K562 (cell line): ENCODE data around the gene SH3D21. TPM values are rescaled to one million over a fixed set of nuclear protein-coding genes. Genes with fewer than 3 reads are reported as not detected.

Source experiments
- ATAC-seq: fragments of 200-7000 bp; cut with Tn5 transposase; 3 replicates; pipeline ENCODE4 v1.9.1; 2020; ENCODE audit warnings: moderate library complexity
- BruUV-seq: library from RNA; stranded (reverse); fragments of 400-500 nt; replicated peaks from 2 replicates; lab custom pipeline; 2021; lab: Mats Ljungman, UMichigan
- CTCF ChIA-PET: fragments of 300-600 bp; formaldehyde crosslinking; extraction: SDS; loops from one replicate; lab custom pipeline; 2021; ENCODE audit warnings: low intra/inter-chr PET ratio; lab: Yijun Ruan, JAX
- POLR2A ChIA-PET: fragments of 300-600, 350-650 bp; sonication (Branson Sonifier 250); formaldehyde crosslinking; extraction: SDS; loops from one replicate; lab custom pipeline; 2021; ENCODE audit warnings: antibody characterized with exemption, inconsistent platforms; lab: Yijun Ruan, JAX
- DNase-seq, 4 experiments: peaks; one replicate each; pipeline versions ENCODE4 v3.0.0 to v3.0.0-alpha.2; 2011 to 2018; ENCODE audit warnings: low spot score in 3 of 4, mixed read lengths in 3 of 4; ENCODE audit errors: extremely low read depth in 1 of 4
- FAIRE-seq: peaks from 2 replicates; lab custom pipeline; 2011; peaks lifted over from hg19 to GRCh38; lab: Jason Lieb, UNC
- H2AFZ ChIP-seq: 2 replicates; pipeline ENCODE4 v1.6.0; 2011; ENCODE audit warnings: low read depth, low read length, control low read depth, inconsistent platforms
- H3K27ac ChIP-seq: fragments of 200-600 bp; 3 replicates; pipeline ENCODE4 v1.8.0; 2011; ENCODE audit warnings: low read depth, mild to moderate bottlenecking, control low read depth, inconsistent platforms, low read length, moderate library complexity, mixed read lengths; ENCODE audit errors: extremely low read depth
- H3K27me3 ChIP-seq, 2 experiments: fragments of 300-600 bp in 1 of 2; 2 replicates in 1 of 2; 3 replicates in 1 of 2; pipeline versions ENCODE4 v1.6.0 to v1.8.0; 2011; ENCODE audit warnings: inconsistent platforms in 2 of 2, low read length in 2 of 2, mild to moderate bottlenecking in 1 of 2, mixed read lengths in 1 of 2, moderate library complexity in 1 of 2; ENCODE audit not compliant: control insufficient read depth in 2 of 2, insufficient read depth in 2 of 2
- H3K36me3 ChIP-seq: fragments of 300-600 bp; 3 replicates; pipeline ENCODE4 v1.8.0; 2011; ENCODE audit warnings: mild to moderate bottlenecking, low read length, inconsistent platforms; ENCODE audit not compliant: control insufficient read depth, insufficient read depth
- H3K4me1 ChIP-seq, 2 experiments: fragments of 200-600 bp in 1 of 2; replicated peaks in 1 of 2; 2 replicates in 1 of 2; 3 replicates in 1 of 2; pipeline versions ENCODE4 v1.5.1 to v1.8.0; 2011; ENCODE audit warnings: inconsistent platforms in 2 of 2, low read length in 2 of 2, mild to moderate bottlenecking in 1 of 2, mixed read lengths in 1 of 2, moderate library complexity in 1 of 2; ENCODE audit not compliant: control insufficient read depth in 2 of 2, insufficient read depth in 2 of 2
- H3K4me2 ChIP-seq: 2 replicates; pipeline ENCODE4 v1.6.1; 2011; ENCODE audit warnings: low read length, control low read depth, inconsistent platforms, mixed read lengths; ENCODE audit not compliant: insufficient read depth
- H3K4me3 ChIP-seq: fragments of 200-600 bp; sonication (generic), shearing (Covaris generic); 2 replicates; pipeline ENCODE4 v1.5.1; 2016; ENCODE audit warnings: control low read depth, inconsistent platforms
- H3K79me2 ChIP-seq: fragments of 200-600 bp; 3 replicates; pipeline ENCODE4 v1.8.0; 2011; ENCODE audit warnings: low read length, inconsistent platforms; ENCODE audit not compliant: control insufficient read depth, insufficient read depth
- H3K9ac ChIP-seq, 2 experiments: 2 replicates each; pipeline versions ENCODE4 v1.6.0 to v1.6.1; 2011; ENCODE audit warnings: low read depth in 2 of 2, low read length in 2 of 2, control low read depth in 1 of 2, inconsistent platforms in 1 of 2, mild to moderate bottlenecking in 1 of 2, mixed read lengths in 1 of 2; ENCODE audit not compliant: insufficient read depth in 1 of 2
- H3K9me1 ChIP-seq: one replicate; pipeline ENCODE4 v1.6.0; 2011; ENCODE audit warnings: inconsistent platforms, mild to moderate bottlenecking, low read length, moderate library complexity; ENCODE audit not compliant: control insufficient read depth, insufficient read depth
- H3K9me3 ChIP-seq: replicated peaks from 2 replicates; pipeline ENCODE4 v1.5.1; 2011; ENCODE audit warnings: low read depth, low read length, inconsistent platforms; ENCODE audit not compliant: control insufficient read depth, insufficient read depth
- H4K20me1 ChIP-seq: replicated peaks from 2 replicates; pipeline ENCODE4 v1.6.1; 2011; ENCODE audit warnings: low read length, inconsistent platforms, mixed read lengths; ENCODE audit not compliant: control insufficient read depth, insufficient read depth
- KHSRP ChIP-seq: fragments of 450-650 bp; IDR thresholded peaks from 2 replicates; pipeline ENCODE4 v1.6.1; 2017
- KLF10 ChIP-seq: fragments of 250-450 bp; sonication (Bioruptor Pico); IDR thresholded peaks from 2 replicates; pipeline ENCODE4 v1.6.1; 2021; ENCODE audit warnings: matching md5 sums
- POU5F1 ChIP-seq: fragments of 150-350 bp; IDR thresholded peaks from 2 replicates; pipeline ENCODE4 v1.6.1; 2014; ENCODE audit warnings: borderline replicate concordance, low read length, low read depth, mild to moderate bottlenecking; ENCODE audit not compliant: partially characterized antibody
- ZNF23 ChIP-seq: fragments of 250-450 bp; sonication (Bioruptor Pico); IDR thresholded peaks from 2 replicates; pipeline ENCODE4 v1.4.0; 2020; ENCODE audit warnings: mild to moderate bottlenecking
- ZNF263 ChIP-seq: sonication (generic); formaldehyde crosslinking; IDR thresholded peaks from 2 replicates; pipeline ENCODE4 v1.8.0; 2022; ENCODE audit warnings: mild to moderate bottlenecking, missing genetic modification reagents, borderline replicate concordance
- ZNF445 ChIP-seq: fragments of 250-450 bp; sonication (Bioruptor Pico); IDR thresholded peaks from 2 replicates; pipeline ENCODE4 v1.4.0; 2020; ENCODE audit warnings: low read depth, mild to moderate bottlenecking, moderate library complexity
- WGBS: fragments of 100-300 bp; shearing (Covaris generic); methylation state at CpG from one replicate; pipeline ENCODE4 v1.1.6; 2016; ENCODE audit warnings: low coverage, mixed read lengths; ENCODE audit not compliant: insufficient coverage; ENCODE audit errors: missing lambda C conversion rate; 5-methylcytosine and 5-hydroxymethylcytosine counted together
- in situ Hi-C: fragments of 300-500 bp; cut with MboI; formaldehyde crosslinking; loops from 4 replicates; pipeline ENCODE4 v1.15.0; 2018; ENCODE audit warnings: inconsistent platforms, mixed read lengths
- intact Hi-C: fragments of 100-400 bp; cut with micrococcal nuclease; formaldehyde crosslinking; loops from 2 replicates; pipeline ENCODE4 v1.14.2; 2022
- polyA plus RNA-seq, 8 experiments: library from polyadenylated mRNA; depleted of rRNA in 4 of 8; stranded (reverse) in 5 of 8; unstranded in 3 of 8; fragments of >200 nt; fragmentation: Nextera tagmentation in 2 of 8; fragmentation: Illumina TruSeq in 1 of 8; extraction: Ambion mirVana in 2 of 8; extraction: Trizol in 1 of 8; gene quantifications; 2 replicates each; pipeline versions ENCODE4 v1.2.1 to v1.2.3, GENCODE V29; 2011 to 2014; ENCODE audit warnings: inconsistent platforms in 1 of 8, missing spikeins in 1 of 8
- total RNA-seq, 7 experiments: library from RNA; depleted of rRNA in 6 of 7; stranded (reverse); fragments of >200 nt in 6 of 7; fragmentation: Illumina TruSeq in 2 of 7; extraction: Trizol in 2 of 7; gene quantifications; 2 replicates each; pipeline versions ENCODE4 v1.2.1 to v1.2.3, GENCODE V29; 2011 to 2021; ENCODE audit warnings: low replicate concordance in 1 of 7
- TF ChIP-seq, protein P1 (sequence below): fragments of 250-450 bp; sonication (Bioruptor Pico); IDR thresholded peaks from 2 replicates; pipeline ENCODE4 v1.4.0; 2020; ENCODE audit warnings: borderline replicate concordance
- TF ChIP-seq, protein P2 (sequence below): fragments of 450-650 bp; formaldehyde crosslinking; IDR thresholded peaks from 2 replicates; pipeline ENCODE4 v1.4.0; 2020; ENCODE audit warnings: mild to moderate bottlenecking
- TF ChIP-seq, protein P3 (sequence below): fragments of 450-650 bp; formaldehyde crosslinking; IDR thresholded peaks from 2 replicates; pipeline ENCODE4 v1.4.0; 2022; ENCODE audit warnings: missing genetic modification characterization
- TF ChIP-seq, protein P4 (sequence below): fragments of 250-450 bp; sonication (Bioruptor Pico); IDR thresholded peaks from 2 replicates; pipeline ENCODE4 v1.5.0; 2021

SH3D21 gene
- total and polyA plus RNA-seq, 9 of the 15 experiments (the other 6 are each of a cell fraction or from before 2014, with no cell fraction given): 0.01 to 4.7 (median 1.8) TPM

DNA sequence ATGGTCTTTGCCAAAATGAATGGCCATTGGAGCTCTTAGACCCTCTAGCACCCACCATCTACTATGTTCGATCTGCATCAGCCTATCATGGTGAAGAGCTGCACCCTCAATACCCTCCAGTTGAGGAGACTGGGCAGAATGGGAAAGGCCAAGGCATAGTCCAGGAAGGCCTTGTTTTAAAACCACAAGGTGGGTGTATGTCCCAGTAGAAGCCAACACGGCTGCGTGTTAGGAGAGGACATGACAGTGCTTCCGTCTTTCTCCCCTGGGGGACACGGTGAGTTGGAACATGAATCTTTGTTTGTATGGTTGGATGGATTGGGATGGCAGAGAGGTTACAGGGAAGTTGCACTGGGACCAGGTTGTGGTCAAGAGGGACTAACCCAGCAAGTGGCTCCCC lies 18.6 kb upstream of the SH3D21 start:
- intact Hi-C loops: loop anchor here (5.0 kb wide), 1 partner anchor 135 kb away; no protein-coding TSS in a partner anchor
- no peaks in the 10 kb centered on the region for H3K27me3 ChIP-seq

More for the DNA sequence above, 18.6 kb upstream of the SH3D21 start:
- H3K4me2 ChIP-seq: no peak overlapping the region
- no peak overlapping the region for H2AFZ ChIP-seq
- FAIRE-seq: no peak
- in situ Hi-C loops: loop anchor here (5.0 kb wide), 2 partner anchors 135 to 185 kb away; no protein-coding TSS in a partner anchor
- H3K9ac ChIP-seq: no peak overlapping the region; a peak in 1 of 4 replicates
- peaks cover 98% of the 10 kb centered on the region for H3K36me3 ChIP-seq
- no peaks in the 10 kb centered on the region for H4K20me1 ChIP-seq
- no TSS peak for BruUV-seq
- H3K79me2 ChIP-seq: peaks cover 33% of the 10 kb centered on the region
- H3K9me3 ChIP-seq: no peaks in the 10 kb centered on the region
- no peak overlapping the region for H3K4me3 ChIP-seq
- H3K27ac ChIP-seq: no peak overlapping the region
- no peak for DNase-seq
- TF ChIP-seq ZNF263 (CRISPR knock-in tag): no peak
- no peak for TF ChIP-seq ZNF445
- no peak for TF ChIP-seq KHSRP
- TF ChIP-seq ZNF23 (CRISPR knock-in tag): no peak
- TF ChIP-seq POU5F1: no peak
- TF ChIP-seq, protein P1, sequence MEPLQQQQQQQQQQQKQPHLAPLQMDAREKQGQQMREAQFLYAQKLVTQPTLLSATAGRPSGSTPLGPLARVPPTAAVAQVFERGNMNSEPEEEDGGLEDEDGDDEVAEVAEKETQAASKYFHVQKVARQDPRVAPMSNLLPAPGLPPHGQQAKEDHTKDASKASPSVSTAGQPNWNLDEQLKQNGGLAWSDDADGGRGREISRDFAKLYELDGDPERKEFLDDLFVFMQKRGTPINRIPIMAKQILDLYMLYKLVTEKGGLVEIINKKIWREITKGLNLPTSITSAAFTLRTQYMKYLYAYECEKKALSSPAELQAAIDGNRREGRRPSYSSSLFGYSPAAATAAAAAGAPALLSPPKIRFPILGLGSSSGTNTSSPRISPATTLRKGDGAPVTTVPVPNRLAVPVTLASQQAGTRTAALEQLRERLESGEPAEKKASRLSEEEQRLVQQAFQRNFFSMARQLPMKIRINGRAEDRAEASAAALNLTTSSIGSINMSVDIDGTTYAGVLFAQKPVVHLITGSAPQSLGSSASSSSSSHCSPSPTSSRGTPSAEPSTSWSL: no peak
- TF ChIP-seq, protein P2, sequence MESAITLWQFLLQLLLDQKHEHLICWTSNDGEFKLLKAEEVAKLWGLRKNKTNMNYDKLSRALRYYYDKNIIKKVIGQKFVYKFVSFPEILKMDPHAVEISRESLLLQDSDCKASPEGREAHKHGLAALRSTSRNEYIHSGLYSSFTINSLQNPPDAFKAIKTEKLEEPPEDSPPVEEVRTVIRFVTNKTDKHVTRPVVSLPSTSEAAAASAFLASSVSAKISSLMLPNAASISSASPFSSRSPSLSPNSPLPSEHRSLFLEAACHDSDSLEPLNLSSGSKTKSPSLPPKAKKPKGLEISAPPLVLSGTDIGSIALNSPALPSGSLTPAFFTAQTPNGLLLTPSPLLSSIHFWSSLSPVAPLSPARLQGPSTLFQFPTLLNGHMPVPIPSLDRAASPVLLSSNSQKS (CRISPR knock-in tag): no peak
- no peak for TF ChIP-seq KLF10 (CRISPR knock-in tag)
- TF ChIP-seq, protein P3, sequence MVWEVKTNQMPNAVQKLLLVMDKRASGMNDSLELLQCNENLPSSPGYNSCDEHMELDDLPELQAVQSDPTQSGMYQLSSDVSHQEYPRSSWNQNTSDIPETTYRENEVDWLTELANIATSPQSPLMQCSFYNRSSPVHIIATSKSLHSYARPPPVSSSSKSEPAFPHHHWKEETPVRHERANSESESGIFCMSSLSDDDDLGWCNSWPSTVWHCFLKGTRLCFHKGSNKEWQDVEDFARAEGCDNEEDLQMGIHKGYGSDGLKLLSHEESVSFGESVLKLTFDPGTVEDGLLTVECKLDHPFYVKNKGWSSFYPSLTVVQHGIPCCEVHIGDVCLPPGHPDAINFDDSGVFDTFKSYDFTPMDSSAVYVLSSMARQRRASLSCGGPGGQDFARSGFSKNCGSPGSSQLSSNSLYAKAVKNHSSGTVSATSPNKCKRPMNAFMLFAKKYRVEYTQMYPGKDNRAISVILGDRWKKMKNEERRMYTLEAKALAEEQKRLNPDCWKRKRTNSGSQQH (CRISPR knock-in tag): no peak
- TF ChIP-seq, protein P4, sequence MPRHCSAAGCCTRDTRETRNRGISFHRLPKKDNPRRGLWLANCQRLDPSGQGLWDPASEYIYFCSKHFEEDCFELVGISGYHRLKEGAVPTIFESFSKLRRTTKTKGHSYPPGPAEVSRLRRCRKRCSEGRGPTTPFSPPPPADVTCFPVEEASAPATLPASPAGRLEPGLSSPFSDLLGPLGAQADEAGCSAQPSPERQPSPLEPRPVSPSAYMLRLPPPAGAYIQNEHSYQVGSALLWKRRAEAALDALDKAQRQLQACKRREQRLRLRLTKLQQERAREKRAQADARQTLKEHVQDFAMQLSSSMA (CRISPR knock-in tag): no peak
- ATAC-seq: no peak
- H3K4me1 ChIP-seq: no peaks in the 10 kb centered on the region
- H3K9me1 ChIP-seq: no peaks in the 10 kb centered on the region
- WGBS: 90% methylated on average over 5 of the region's 5 CpGs
- ChIA-PET CTCF (interaction anchor here (0.9 to 6.0 kb wide), 2 partner anchors 79 to 187 kb away, joined by 3 to 98 read pairs; no protein-coding TSS in a partner anchor), POLR2A (interaction anchor here (1.0 to 1.4 kb wide), 2 partner anchors 13 to 127 kb away, joined by 3 to 5 read pairs; no protein-coding TSS in a partner anchor)
